ENCODE results near the gene HSH2D.
"Not testable (repeated sequence)": the region's sequence is repeated elsewhere in the genome, so short reads cannot be mapped to it uniquely, and the experiment has no call there.

HSH2D gene

DNA sequence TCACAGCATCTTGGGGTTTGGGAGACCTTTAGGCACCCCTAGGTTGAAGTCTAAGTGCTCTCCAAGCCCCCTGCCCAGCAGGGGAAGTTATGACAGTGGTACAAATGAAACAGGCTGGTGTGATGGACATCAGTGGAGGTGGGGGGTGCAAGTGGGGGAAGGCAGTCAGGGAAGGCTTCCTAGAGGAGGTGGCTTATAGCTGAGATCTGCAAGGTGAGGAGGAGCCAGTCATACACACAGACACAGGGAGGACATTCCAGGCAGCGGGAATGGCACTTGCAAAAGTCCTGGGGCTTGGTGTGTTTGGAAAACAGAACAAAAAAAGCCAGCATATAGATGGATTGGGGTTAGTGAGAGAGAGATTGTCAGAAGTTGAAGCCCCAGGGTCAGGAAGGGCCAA lies 11.6 kb downstream of the HSH2D start:
- DNase-seq (ENCODE audit: low spot score) = no peak

DNA sequence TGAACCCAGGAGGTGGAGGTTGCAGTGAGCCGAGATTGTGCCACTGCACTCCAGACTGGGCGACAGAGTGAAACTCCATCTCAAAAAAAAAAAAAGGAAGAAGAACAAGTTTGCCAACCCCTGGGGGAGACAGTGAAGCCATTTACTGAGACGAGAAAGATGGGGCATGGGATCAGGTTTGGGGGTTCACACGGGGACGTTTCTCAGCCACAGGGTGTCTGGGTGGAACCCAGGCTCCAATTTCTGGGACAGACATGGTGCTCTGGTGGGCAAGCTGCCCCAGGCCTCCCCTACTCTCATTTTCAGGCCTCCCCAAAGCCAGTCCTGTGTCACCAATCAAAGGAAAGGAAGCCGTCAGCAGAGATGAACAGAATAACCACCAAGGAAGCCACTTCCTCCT lies 13.4 kb downstream of the HSH2D start:
- DNase-seq (ENCODE audit: low spot score) = no peak

DNA sequence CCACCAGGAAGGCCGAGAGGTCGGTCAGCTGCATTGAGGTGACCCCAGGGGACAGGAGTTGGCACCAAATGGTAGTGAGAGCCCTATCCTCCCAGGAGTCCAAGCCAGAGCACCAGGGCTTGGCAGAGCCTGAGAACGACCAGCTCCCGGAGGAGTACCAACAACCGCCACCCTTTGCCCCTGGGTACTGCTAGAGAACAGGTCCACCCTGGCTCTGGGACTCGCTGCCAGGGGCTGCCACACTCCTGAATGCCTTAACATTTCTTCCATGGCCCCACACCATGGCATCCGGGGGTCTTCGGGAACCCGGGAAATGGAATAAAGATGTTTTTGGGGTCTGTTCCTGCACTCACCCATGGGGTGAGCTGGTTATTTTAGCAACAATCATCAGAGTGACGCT lies 14.1 kb downstream of the HSH2D start:
- no peak for DNase-seq (ENCODE audit: low spot score)

DNA sequence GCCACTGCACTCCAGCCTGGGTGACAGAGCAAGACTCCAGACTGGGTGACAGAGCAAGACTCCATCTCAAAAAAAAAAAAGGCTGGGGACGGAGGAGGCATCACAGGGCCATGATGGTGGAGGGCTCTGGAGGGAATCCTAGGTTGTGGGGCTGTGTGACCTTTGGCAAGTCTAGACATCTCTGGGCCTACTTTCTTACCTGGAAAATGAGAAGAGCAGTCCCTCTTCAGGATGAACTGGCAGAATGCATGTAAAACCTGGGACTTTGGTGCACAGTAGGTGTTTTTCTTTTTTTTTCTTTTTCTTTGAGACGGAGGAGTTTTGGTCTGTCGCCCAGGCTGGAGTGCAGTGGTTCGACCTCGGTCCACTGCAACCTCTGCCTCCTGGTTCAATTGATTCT lies 16.2 kb downstream of the HSH2D start:
- DNase-seq (ENCODE audit: low spot score) = no peak

DNA sequence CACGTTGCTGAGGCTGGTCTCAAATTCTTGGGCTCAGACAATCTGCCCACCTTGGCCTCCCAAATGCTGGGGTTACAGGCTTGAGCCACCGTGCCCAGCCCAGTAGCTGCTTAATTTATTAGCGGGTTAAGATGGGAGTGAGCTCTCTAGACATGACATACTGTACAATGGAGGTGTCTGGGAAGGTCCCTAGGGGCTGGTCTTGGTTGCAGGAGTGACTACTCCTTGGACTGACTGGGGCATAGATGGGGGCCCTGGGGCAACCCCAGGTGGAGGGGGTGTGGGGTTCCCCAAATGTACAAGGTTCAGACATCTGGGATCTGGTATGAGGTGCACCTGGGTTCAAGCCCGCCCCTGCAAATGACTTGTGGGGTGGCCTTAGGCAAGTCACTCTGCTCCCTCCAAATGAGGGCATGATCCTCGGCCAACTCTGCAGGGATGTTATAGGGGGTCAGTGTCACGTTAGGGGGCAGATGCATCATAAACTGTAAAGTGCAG lies 17.0 kb downstream of the HSH2D start:
- no peak for DNase-seq (ENCODE audit: low spot score)

DNA sequence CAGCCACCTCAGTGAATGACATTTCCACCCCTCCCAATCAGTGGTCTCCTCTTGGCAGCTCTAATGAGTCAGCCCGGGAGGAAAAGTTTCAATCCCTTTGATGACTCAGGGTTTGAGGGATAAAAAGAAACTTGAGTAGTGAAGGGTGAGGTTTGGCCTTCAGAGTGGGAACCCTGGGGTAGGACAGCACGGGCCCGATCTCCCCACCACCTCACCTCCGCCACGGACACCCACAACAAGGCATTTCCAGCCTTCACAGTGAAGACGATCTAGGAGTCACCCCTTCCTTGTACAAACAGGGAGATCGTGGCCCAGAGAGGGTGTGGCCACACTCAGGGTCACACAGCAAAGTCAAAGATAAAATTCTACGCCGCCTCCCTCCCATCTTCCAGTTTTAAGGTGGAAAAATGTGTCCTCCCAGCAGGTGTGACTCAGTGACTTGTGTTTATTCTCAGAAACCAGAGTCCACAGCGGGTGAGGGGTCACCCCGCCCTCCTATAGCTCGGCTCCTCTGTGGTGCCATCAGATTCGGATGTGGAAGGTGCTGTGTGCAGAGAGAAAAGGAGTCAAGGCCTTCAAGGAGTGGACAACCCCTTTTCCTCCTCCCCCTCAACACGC lies 17.6 kb downstream of the HSH2D start:
- no peak for DNase-seq (ENCODE audit: low spot score)

DNA sequence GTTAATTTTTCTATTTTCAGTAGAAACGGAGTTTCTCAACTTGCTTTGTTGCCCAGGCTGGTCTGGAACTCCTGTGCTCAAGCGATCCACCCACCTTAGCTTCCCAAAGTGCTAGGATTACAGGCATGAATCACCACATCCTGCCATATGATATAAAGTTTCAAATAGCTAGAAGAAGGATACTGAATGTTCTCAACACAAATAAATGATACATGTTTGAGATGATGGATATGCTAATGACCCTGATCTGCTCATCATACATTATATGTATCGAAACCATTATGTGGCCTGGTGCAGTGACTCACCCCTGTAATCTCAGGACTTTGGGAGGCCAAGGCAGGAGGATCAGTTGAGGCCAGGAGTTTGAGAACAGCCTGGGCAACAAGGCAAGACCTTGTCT lies 18.4 kb downstream of the HSH2D start:
- no peak for DNase-seq (ENCODE audit: low spot score)

DNA sequence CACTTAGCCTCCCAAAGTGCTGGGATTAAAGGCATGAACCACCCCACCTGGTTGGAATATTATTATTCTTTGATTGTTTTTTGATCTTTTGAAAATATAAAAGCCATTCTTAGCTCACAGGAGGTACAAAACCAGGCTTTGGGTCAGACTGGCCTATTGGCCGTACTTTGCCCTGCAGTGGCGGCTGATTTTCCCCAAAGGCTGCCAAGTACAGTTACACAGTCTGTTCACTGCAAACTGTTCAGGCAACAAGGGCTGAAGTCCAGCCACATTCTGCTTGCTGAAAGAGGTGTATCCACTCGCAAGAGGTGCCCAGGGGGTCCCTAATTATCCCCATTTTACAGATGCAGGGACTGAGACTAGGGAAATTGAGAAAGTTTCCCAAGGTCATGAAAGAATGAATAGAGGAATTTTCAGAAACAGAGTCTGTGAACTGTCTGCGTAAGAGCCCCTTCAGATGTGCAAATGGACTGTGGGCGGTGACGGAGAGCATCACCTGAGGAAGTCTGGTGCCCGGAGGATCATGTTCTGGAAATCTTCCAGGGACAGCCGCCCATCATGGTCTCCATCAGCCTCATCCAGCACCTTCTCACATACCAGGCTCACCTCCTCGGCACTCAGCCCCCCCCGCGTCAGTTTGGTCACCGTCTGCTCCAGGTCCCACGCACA lies 20.9 kb downstream of the HSH2D start:
- DNase-seq (ENCODE audit: low spot score) = no peak

DNA sequence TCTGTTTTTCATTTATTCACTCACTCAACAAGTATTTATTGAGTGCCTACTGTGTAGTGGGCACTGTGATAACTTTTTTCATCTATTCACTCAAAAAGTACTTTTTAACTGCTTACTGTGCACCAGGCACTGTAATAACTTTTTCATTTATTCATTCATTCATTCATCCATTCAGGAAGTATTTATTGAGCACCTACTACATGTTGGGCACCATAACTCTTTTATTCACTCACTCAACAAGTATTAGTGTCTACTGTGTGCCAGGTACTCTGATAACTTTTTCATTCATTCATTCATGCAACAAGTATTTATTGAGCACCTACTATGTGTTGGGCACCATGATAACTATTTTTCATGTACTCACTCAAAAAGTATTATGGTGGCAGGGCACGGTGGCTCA lies 22.9 kb downstream of the HSH2D start:
- DNase-seq (ENCODE audit: low spot score) = no peak

DNA sequence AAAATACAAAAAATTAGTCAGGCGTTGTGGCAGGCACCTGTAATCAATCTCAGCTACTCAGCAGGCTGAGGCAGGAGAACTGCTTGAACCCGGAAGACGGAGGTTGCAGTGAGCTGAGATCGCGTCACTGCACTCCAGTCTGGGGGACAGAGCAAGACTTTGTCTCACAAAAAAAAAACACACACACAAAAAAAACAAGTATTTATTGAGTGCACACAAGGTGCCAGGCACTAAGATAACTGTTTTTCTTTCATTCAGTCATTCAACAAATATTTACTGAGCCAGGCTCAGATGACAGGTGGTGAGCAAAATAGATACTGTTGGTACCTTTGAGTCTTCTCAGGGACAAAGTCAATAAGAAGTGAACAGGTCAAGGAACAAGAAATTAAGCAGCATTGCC lies 23.6 kb downstream of the HSH2D start:
- DNase-seq (ENCODE audit: low spot score) = no peak

DNA sequence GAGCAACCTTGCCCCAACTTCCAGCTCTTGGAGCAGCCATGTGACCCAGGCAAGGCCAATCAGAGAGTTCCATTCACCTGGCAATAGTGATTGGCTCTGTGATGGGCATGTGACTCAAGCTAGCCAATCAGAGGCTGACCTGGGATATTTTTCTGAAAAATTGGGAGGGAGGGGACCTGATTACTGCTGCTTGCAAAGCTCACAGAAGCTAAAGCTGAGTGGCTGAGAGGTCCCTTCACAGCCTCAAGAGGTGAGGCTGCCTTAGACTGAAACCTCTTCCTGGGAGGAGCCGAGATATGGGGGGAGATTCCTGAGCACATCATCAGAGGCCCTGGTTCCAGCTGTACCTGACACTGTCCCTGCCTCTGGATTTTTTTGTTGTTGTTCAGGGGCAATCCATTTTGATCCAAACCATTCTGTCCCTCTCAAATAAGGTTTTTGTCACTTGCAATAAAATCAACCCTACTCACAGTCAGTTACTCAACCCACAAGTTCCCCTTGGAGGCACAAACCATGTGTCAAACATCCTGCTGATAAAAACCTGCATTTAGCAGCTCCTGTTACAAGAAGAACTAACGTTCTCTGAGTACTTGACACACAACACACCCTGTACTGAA lies 25.1 kb downstream of the HSH2D start:
- no peak for DNase-seq (ENCODE audit: low spot score)

DNA sequence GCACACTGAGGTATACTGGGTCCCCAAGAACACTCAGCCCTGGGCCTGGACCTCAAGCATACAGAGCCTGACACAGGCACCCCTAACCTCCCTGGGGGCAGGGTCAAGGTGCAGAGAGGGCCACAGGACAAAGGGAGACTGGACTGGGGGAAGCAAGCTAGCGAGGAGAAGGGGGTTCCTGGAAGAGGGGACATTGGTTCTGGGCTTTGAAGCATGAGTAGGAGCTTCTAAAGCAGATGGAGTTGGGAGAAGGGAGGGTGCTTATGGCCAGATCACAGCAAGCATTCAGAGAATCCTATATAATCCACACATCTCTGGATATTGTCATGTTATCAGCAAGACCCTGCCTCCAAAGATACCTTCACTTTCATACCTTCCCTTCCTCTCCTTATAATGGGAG lies 26.6 kb downstream of the HSH2D start:
- DNase-seq (ENCODE audit: low spot score) = no peak

DNA sequence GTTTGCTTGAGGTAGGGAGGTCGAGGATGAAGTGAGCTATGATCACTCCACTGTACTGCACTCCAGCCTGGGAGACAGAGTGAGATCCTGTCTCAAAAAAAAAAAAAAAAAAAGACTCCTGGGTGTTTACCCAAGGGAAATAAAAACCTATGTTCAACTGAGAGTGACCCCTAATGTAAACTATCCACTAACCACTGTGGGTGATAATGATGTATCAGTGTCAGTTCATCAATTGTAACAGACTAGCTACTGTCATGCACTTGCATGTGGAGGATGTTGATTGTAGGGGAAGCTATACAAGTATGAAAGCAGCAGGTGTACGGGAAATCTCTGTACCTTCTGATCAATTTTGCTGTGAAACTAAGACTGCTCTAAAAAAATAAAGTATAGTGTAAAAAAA lies 32.5 kb downstream of the HSH2D start:
- DNase-seq (ENCODE audit: low spot score) = no peak

DNA sequence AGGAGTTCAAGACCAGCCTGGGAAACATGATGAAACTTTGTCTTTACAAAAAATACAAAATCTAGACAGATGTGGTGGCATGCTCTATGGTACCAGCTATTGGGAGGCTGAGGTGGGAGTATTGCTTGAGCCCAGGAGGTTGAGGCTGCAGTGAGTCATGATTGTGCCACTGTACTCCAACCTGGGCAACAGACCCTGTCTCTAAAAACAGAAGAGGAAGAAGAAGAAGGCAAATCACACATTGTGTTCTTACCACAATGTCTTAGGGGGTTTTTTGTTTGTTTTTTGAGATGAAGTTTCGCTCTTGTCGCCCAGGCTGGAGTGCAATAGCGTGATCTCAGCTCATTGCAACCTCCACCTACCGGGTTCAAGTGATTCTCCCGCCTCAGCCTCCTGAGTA lies 35.4 kb downstream of the HSH2D start:
- not testable (repeated sequence) for DNase-seq (ENCODE audit: low spot score)

DNA sequence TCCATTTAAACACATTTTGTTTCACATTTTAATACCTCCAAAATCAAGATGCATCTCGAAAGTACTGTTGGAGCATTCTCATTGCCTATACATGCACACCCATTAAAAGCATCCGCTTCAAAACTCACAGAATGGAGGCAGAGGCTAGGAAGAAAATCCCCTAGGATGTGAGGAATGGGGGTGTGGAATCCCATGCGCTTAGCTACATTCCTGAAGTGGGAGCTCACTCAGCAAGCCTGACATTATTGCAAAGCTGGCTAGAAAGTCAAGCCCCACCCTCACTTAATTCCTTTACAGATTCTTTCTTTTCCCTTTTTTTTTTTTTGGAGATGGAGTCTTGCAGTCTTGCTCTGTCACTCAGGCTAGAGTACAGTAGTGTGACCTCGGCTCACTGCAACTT lies 37.1 kb downstream of the HSH2D start:
- no peak for DNase-seq (ENCODE audit: low spot score)

DNA sequence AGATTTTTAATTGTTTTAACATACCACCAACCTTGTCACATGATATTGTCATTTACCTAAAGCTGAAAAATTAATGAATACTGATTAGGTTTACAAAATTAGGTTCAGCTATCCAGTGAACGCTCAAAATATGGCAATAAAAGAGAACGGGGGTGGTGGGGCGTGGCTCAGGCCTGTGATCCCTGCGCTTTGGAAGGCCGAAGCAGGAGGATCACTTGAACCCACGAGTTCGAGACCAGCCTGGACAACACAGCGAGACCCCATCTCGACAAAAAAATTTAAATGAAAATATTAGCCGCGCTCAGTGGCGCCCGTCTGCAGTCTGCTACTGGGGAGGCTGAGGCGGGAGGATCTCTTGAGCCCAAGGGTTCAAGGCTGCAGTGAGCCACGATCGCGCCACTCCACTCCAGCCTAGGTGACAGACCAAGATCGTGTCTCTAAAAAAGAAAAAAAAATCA lies 41.2 kb downstream of the HSH2D start:
- no peak for DNase-seq (ENCODE audit: low spot score)

DNA sequence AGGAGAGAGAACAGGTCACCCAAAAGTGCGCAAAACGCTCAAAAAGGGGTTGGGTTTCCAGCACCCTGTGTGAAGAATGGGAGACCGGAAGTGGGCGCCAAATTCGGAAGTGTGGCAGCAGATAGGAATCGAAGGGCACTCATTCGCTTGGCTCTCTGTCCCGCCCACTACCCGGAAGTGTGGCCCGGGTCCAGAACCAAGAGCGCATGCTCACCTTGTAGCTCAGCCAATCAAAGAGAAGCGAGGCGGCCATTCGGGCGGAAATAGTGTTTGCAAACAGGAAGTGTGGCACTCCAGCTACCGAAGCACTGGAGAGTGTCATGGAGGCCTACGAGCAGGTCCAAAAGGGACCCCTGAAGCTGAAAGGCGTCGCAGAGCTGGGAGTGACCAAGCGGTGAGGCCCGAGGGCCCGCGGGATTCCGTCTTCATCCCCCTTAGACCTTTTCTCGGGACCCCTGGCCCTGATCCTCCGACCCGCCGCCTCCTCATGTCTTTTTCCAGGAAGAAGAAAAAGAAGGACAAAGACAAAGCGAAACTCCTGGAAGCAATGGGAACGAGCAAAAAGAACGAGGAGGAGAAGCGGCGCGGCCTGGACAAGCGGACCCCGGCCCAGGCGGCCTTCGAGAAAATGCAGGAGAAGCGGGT lies 41.8 kb downstream of the HSH2D start, which contains the start of gene FAM32A:
FAM32A (plus strand) TSS at position 288 of the 645 bp plus-strand sequence; CDS start at position 321, 33 bp downstream.
- peak; percentile 100 for DNase-seq (ENCODE audit: low spot score)

DNA sequence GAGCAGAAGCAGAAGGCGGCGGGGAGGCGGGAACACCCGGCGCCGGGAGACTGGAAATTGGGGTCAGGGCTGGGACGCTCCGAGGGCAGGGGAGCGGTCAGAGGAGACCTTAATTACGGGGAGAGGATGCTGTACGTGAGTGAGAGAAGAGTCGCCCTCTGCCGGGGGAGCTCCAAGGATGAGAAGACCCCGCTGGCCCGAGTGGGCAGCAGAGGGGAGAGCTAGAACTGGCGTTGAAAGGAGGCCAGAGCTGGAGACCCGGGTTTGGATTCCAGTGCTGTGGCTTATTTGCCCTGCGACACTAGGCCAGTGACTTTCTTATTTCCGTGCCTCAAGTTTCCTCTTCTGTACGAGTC lies 42.3 kb downstream of the HSH2D start:
- DNase-seq (ENCODE audit: low spot score) = peak; percentile 54

DNA sequence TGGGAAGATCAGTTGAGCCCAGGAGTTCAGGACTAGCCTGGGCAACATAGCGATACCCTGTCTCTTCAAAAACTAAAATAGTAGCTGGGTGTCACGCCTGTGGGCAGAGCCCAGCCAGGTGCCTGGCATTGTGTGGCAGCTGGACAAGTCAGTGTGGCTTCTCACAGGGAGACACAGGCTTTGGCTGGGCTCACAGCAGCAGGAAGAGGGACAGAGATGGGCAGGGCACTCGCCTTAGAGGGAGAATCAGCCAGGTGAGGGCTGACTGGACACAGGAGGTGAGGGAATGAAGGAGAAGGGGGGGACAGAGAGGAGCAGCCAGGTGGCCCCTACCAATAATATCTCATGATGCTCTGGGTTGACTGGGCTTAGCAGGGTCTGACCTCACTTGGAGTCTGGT lies 45.0 kb downstream of the HSH2D start:
- DNase-seq (ENCODE audit: low spot score) = no peak

DNA sequence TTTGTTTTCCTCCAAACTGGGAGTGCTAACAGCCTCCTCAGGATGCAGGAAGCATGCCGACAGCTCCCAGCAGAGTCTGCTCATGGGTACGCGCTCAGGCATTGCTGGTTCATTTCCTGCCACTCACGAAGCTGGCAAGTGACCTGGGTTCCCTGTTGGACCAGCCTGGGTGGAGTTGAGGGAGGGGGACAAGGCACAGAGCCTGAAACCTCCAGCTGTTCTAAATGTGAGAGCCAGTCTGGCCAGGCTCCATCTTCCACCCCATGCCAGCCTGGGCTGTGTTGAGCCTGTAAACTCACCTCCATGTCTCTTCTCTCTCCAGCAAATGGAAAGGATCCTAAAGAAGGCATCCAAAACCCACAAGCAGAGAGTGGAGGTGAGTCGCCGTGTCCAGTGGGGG lies 46.7 kb downstream of the HSH2D start:
- no peak for DNase-seq (ENCODE audit: low spot score)

DNA sequence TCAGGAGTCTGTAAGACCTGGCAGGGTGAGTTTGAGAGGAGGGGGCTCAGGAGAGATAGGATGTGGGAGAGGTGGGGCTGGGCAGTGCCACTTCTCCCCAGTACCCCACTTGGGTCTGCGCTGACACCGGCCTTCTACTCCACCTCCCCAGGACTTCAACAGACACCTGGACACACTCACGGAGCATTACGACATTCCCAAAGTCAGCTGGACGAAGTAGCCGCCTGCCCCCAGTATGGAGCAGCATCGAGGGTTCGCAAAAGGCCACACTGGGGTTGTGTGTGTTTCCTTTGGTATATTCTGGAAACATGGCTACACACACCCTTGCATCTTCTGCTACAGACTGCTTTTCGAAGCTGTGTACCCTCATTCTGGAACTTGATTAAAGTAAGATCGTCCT lies 47.3 kb downstream of the HSH2D start:
- no peak for DNase-seq (ENCODE audit: low spot score)

DNA sequence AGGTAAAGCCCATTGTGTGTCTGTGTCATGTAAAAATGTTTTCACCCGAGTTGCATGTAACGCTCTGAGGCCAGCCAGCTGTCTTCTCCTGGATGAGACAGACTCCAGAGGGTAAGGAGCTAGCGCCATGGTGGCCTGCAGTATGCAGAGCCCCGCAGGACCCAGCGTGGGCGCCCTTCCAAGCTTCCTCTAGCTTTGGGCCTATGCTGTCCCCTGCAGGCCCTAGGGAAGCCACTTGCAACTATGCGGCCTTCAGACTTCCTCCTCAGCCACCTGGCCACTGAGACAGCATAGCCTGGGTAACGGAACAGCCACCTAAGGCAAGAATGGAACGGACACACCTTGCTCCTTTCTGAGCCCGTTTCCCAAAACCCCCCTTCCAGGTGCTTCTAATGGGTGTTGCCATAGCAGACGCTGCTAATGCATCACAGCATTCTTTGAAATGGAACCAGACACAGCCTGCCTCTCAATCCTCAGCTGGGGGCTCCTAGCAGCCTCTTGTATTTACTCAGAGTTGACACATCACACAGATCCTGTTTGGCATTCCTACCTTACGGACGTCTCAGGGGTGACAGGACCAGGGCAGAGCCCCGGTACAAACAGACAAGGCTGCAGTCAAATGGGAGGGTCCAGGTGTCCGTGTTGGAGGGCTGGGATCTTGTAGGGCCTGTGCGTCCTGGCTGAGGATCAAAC lies 47.9 kb downstream of the HSH2D start:
- no peak for DNase-seq (ENCODE audit: low spot score)

Data from germinal center (tissue), 1 donor.